MCF 10A (cell line): ENCODE data around the gene SERINC5. TPM values are rescaled to one million over a fixed set of nuclear protein-coding genes. Genes with fewer than 3 reads are reported as not detected.
"Not testable (repeated sequence)": the region's sequence is repeated elsewhere in the genome, so short reads cannot be mapped to it uniquely, and the experiment has no call there.

Experiments used
- Bru-seq: library from RNA; stranded (reverse); fragments of 400-500 nt; gene quantifications from one replicate; lab custom pipeline; 2021; lab: Mats Ljungman, UMichigan
- BruChase-seq, 2 experiments: library from RNA; stranded (reverse); fragments of 400-500 nt; gene quantifications; one replicate each; lab custom pipeline; 2021; lab: Mats Ljungman, UMichigan
- BruUV-seq: library from RNA; stranded (reverse); fragments of 400-500 nt; replicated peaks from 2 replicates; lab custom pipeline; 2021; lab: Mats Ljungman, UMichigan
- CTCF ChIA-PET: fragments of 300-600 bp; sonication (Branson Sonifier 250); formaldehyde crosslinking; extraction: SDS; loops from one replicate; lab custom pipeline; 2021; ENCODE audit warnings: antibody characterized with exemption, inconsistent platforms; lab: Yijun Ruan, JAX
- POLR2A ChIA-PET: fragments of 300-600, 350-650 bp; sonication (Branson Sonifier 250); formaldehyde crosslinking; extraction: SDS; loops from one replicate; lab custom pipeline; 2020; ENCODE audit warnings: antibody characterized with exemption, inconsistent platforms; lab: Yijun Ruan, JAX
- DNase-seq: peaks from one replicate; pipeline ENCODE4 v3.0.0-alpha.2; 2018; ENCODE audit not compliant: unreplicated experiment
- H3K27ac Mint-ChIP-seq: one replicate; pipeline ENCODE4 v1.8.0; 2022; ENCODE audit warnings: mild to moderate bottlenecking, low read depth, mixed read lengths; ENCODE audit not compliant: unreplicated experiment
- H3K27me3 Mint-ChIP-seq: one replicate; pipeline ENCODE4 v1.8.0; 2022; ENCODE audit warnings: mixed read lengths; ENCODE audit not compliant: insufficient read depth, unreplicated experiment
- H3K36me3 Mint-ChIP-seq: one replicate; pipeline ENCODE4 v1.8.0; 2022; ENCODE audit warnings: mild to moderate bottlenecking, moderate library complexity, mixed read lengths; ENCODE audit not compliant: insufficient read depth, unreplicated experiment
- H3K4me1 Mint-ChIP-seq: one replicate; pipeline ENCODE4 v1.8.0; 2022; ENCODE audit warnings: mixed read lengths; ENCODE audit not compliant: insufficient read depth, unreplicated experiment
- H3K4me3 Mint-ChIP-seq: one replicate; pipeline ENCODE4 v1.8.0; 2022; ENCODE audit warnings: mild to moderate bottlenecking, moderate library complexity, mixed read lengths; ENCODE audit not compliant: unreplicated experiment
- H3K9me3 Mint-ChIP-seq: one replicate; pipeline ENCODE4 v1.8.0; 2022; ENCODE audit warnings: mixed read lengths; ENCODE audit not compliant: unreplicated experiment
- intact Hi-C: fragments of 100-400 bp; cut with micrococcal nuclease; formaldehyde crosslinking; loops from 2 replicates; pipeline ENCODE4 v1.14.1; 2022
- long read RNA-seq: library from polyadenylated mRNA; stranded (forward); transcript quantifications from one replicate; pipeline ENCODE4 v2.0.0, GENCODE V29; 2022
- total RNA-seq: library from RNA; stranded (reverse); gene quantifications from 2 replicates; pipeline ENCODE4 v1.2.3, GENCODE V29; 2022
- TF ChIP-seq, protein P1 (sequence below): fragments of 200-600 bp; IDR thresholded peaks from one replicate; pipeline ENCODE4 v1.8.0; 2022; ENCODE audit warnings: antibody characterized with exemption, mild to moderate bottlenecking; ENCODE audit not compliant: unreplicated experiment

Gene SERINC5
- total RNA-seq (17.1 and 17.2 TPM in 2 replicates), Bru-seq, nascent RNA (percentile 58 among the genes with signal in this experiment), BruChase-seq, experiment 1, labeled RNA remaining after a 6-hour chase (percentile 65 among the genes with signal in this experiment), BruChase-seq, experiment 2, labeled RNA remaining after a 2-hour chase (percentile 59 among the genes with signal in this experiment)
- long read RNA-seq, full-length matches to known transcripts = 1 of 4 reads
- long read RNA-seq, partial matches to known transcripts = 1 of 4 reads
- long read RNA-seq, other reads (novel, unspliced or antisense) = 2 of 4 reads

DNA sequence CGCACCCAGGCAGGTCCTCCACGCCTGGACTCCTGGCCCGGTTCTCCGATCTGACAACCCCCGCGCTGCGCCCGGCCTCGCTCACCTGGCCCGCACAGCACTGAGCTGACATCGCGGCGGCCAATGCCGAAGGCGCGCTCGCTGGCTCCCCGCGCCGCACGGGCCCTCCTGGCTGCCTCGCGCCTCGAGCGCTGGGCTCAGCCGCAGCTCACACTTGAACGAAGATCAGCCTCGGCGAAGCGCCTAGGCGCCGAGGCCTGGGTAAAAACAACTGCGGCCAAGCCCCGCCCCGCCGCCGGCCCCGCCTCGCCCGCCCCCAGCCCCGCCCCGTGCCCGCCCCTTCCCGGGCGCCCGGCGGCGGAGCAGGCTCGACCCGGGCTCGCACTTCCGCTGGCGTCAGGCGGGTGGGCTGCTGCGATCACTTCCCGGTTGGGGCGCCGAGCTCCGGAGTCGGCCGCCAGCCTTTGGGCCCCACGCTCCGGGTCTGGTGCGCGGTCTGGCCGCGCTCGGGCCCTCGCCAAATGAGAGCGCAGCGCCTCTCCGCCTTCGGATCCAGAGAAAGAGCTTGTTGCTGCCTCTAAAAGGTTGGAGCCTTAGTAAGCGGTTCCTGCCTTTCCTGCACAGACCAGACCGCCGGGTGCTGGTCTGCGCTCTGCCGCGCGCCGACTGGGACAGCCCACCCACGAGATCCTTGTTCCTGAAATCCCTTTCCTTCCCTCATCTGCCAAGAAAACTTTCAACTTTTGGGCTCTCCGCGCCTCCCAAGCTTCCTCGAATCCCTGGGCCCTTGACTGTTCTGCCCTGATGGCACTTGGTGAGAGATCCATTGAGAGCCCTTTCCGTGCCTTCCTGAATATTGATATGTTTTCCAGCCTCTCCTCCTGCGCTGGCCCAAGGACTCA is at the start of gene SERINC5:
Gene SERINC5, minus strand, starts transcription at position 238 of the 902 bp plus-strand sequence. Its CDS starts 126 bp downstream, at position 112.
- DNase-seq = peak; percentile 79
- Mint-ChIP-seq H3K27me3 (no peaks in the 10 kb centered on the region), H3K9me3 (no peaks in the 10 kb centered on the region), H3K4me3 (peak within 1 kb of the TSS; percentile 92), H3K27ac (peak within 1 kb of the TSS; percentile 88), H3K4me1 (peaks cover 26% of the 10 kb centered on the region), H3K36me3 (no peaks in the 10 kb centered on the region)
- BruUV-seq = TSS peak; percentile 64
- intact Hi-C loops = loop anchor here (1.0 to 5.0 kb wide), 2 partner anchors 70 to 164 kb away; no protein-coding TSS in a partner anchor
- ChIA-PET CTCF (interaction anchor here (0.6 to 1.3 kb wide), 6 partner anchors 10 to 87 kb away, joined by 3 to 8 read pairs (median 4); no protein-coding TSS in a partner anchor), POLR2A (interaction anchor here (0.5 to 4.4 kb wide), 23 partner anchors 10 to 741 kb away, joined by 3 to 91 read pairs (median 4); partner anchors contain the start of genes FAM151B and ZFYVE16)
- TF ChIP-seq, protein P1, sequence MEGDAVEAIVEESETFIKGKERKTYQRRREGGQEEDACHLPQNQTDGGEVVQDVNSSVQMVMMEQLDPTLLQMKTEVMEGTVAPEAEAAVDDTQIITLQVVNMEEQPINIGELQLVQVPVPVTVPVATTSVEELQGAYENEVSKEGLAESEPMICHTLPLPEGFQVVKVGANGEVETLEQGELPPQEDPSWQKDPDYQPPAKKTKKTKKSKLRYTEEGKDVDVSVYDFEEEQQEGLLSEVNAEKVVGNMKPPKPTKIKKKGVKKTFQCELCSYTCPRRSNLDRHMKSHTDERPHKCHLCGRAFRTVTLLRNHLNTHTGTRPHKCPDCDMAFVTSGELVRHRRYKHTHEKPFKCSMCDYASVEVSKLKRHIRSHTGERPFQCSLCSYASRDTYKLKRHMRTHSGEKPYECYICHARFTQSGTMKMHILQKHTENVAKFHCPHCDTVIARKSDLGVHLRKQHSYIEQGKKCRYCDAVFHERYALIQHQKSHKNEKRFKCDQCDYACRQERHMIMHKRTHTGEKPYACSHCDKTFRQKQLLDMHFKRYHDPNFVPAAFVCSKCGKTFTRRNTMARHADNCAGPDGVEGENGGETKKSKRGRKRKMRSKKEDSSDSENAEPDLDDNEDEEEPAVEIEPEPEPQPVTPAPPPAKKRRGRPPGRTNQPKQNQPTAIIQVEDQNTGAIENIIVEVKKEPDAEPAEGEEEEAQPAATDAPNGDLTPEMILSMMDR = no peak

DNA sequence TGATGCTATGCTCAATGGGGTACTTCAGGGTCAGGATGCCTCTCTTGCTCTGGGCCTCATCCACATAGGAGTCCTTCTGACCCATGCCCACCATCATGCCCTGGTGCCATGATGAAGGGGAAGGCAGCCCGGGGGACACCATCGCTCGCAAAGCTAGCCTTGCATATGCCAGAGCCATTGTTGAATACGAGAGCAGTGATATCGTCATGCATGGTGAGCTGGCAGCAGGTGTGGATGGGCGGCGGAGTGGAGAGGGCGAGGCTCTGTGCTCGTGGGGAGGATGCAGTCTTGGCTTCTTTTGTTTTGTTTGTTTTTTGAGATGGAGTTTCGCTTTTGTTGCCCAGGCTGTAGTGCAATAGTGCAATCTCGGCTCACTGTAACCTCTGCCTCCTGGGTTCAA is 46.8 kb upstream of the SERINC5 start:
- no peak overlapping the region for H3K4me3 Mint-ChIP-seq
- no peak for DNase-seq
- no peaks in the 10 kb centered on the region for H3K4me1 Mint-ChIP-seq
- POLR2A ChIA-PET = no interaction called here
- H3K27me3 Mint-ChIP-seq = no peaks in the 10 kb centered on the region
- H3K27ac Mint-ChIP-seq = no peak overlapping the region
- CTCF ChIA-PET = interaction anchor here (10.2 kb wide), 1 partner anchor 209 kb away, joined by 304 read pairs; no protein-coding TSS in a partner anchor
- H3K9me3 Mint-ChIP-seq = no peaks in the 10 kb centered on the region
- TF ChIP-seq, protein P1 = no peak
- no peaks in the 10 kb centered on the region for H3K36me3 Mint-ChIP-seq
- intact Hi-C loops = no loop called here
- no TSS peak for BruUV-seq

DNA sequence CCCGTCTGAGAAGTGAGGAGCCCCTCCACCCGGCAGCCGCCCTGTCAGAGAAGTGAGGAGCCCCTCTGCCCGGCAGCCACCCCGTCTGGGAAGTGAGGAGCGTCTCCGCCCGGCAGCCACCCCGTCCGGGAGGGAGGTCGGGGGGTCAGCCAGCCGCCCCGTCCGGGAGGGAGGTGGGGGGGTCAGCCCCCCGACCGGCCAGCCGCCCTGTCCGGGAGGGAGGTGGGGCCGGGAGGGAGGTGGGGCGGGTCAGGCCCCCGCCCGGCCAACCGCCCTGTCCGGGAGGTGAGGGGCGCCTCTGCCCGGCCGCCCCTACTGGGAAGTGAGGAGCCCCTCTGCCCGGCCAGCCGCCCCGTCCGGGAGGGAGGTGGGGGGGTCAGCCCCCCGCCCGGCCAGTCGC is 45.5 kb upstream of the SERINC5 start:
- H3K27ac Mint-ChIP-seq, H3K9me3 Mint-ChIP-seq, H3K27me3 Mint-ChIP-seq, H3K36me3 Mint-ChIP-seq, H3K4me1 Mint-ChIP-seq, DNase-seq, POLR2A ChIA-PET, BruUV-seq, intact Hi-C loops, H3K4me3 Mint-ChIP-seq, CTCF ChIA-PET: not testable (repeated sequence)

DNA sequence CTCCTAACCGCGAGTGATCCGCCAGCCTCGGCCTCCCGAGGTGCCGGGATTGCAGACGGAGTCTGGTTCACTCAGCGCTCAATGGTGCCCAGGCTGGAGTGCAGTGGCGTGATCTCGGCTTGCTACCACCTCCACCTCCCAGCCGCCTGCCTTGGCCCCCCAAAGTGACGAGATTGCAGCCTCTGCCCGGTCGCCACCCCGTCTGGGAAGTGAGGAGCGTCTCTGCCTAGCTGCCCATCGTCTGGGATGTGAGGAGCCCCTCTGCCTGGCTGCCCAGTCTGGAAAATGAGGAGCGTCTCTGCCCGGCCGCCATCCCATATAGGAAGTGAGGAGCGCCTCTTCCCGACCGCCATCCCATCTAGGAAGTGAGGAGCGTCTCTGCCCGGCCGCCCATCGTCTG is 44.9 kb upstream of the SERINC5 start:
- CTCF ChIA-PET, BruUV-seq, H3K36me3 Mint-ChIP-seq, H3K27me3 Mint-ChIP-seq, H3K4me3 Mint-ChIP-seq, POLR2A ChIA-PET, H3K9me3 Mint-ChIP-seq, DNase-seq, H3K4me1 Mint-ChIP-seq, H3K27ac Mint-ChIP-seq, intact Hi-C loops: not testable (repeated sequence)
